Measurements from ENCODE around the gene ADAMTS2. TPM values are rescaled to one million over a fixed set of nuclear protein-coding genes. Genes with fewer than 3 reads are reported as not detected.

Gene ADAMTS2
- total and polyA plus RNA-seq, 2 experiments from 2014 or later, result 1.6 to 8.1 TPM

GRCh38 chr5:179347581-179347980 is 2.3 kb upstream of the ADAMTS2 start:
- Histone ChIP-seq H3K9me2 (ENCODE audit: insufficient read depth) (no peaks in the 10 kb centered on the region), H3K4me2 (no peak overlapping the region), H3K79me2 (replicated peaks; ENCODE audit: insufficient read depth) (no peaks in the 10 kb centered on the region), H4K20me1 (replicated peaks; ENCODE audit: insufficient read depth) (no peaks in the 10 kb centered on the region; the same call in 1 of the 2 replicates), H3K36me3 (ENCODE audit: insufficient read depth) (no peaks in the 10 kb centered on the region), H3F3A (replicated peaks; ENCODE audit: low read depth) (0 out of 2 replicates have a peak, but pooled peaks cover 6% of the 10 kb centered on the region), H3K4me3 (no peak overlapping the region), H3K27ac (ENCODE audit: low read depth) (no peak overlapping the region), H2AFZ (no peak overlapping the region), H3K4me1 (ENCODE audit: insufficient read depth) (peaks cover 17% of the 10 kb centered on the region; the same call in 1 of the 2 replicates), H3K27me3 (ENCODE audit: insufficient read depth) (peaks cover 49% of the 10 kb centered on the region)
- Mint-ChIP-seq H3K27me3 (ENCODE audit: insufficient read depth, low read depth, poor library complexity) (peaks cover 41% of the 10 kb centered on the region), H3K27ac (no peak overlapping the region), H3K4me1 (peaks cover 21% of the 10 kb centered on the region), H3K9me3 (peaks cover 2% of the 10 kb centered on the region; the same call in 1 of the 3 replicates), H3K4me3 (no peak overlapping the region), H3K36me3 (ENCODE audit: low read depth) (no peaks in the 10 kb centered on the region; the same call in 2 of the 3 replicates)
- ATAC-seq, result no peak
- DNase-seq (ENCODE audit: low spot score), result no peak
- TF ChIP-seq ZNF462 (CRISPR knock-in tag; IDR thresholded peaks at IDR 0.05) (no peak), EZH2 (IDR thresholded peaks at IDR 0.05; ENCODE audit: low read depth, unreplicated experiment) (no peak), ETS1 (IDR thresholded peaks at IDR 0.05) (no peak), POLR2AphosphoS5 (IDR thresholded peaks at IDR 0.05; ENCODE audit: low read depth) (no peak), CTCF (conservative IDR thresholded peaks at IDR 0.05; ENCODE audit: low read depth in 2 of 2) (no peak)

All from GM23338 (cell line).